ENCODE results near the gene AOPEP.
A peak's percentile ranks its signal among the peaks of the same experiment; 100 is the strongest.

Gene AOPEP

GRCh38 chr9:94872891-94873511 lies 146.5 kb downstream of the AOPEP start:
- DNase-seq: no peak

GRCh38 chr9:94874316-94874715 lies 147.8 kb downstream of the AOPEP start:
- DNase-seq: no peak

GRCh38 chr9:94875300-94876020 lies 149.0 kb downstream of the AOPEP start:
- peak; percentile 69 for DNase-seq

GRCh38 chr9:94878804-94879203 lies 152.3 kb downstream of the AOPEP start:
- DNase-seq: peak; percentile 87

- DNase-seq: no peak
Observed at GRCh38 chr9:94879230-94879629, 152.7 kb downstream of the AOPEP start.

- DNase-seq: no peak
Observed at GRCh38 chr9:94881023-94881422, 154.5 kb downstream of the AOPEP start.

- DNase-seq: no peak
Observed at GRCh38 chr9:94881454-94881853, 155.0 kb downstream of the AOPEP start.

- no peak for DNase-seq
Observed at GRCh38 chr9:94881940-94882339, 155.4 kb downstream of the AOPEP start.

GRCh38 chr9:94882966-94883641 lies 156.6 kb downstream of the AOPEP start:
- no peak for DNase-seq

- DNase-seq: no peak
Observed at GRCh38 chr9:94885854-94886447, 159.5 kb downstream of the AOPEP start.

GRCh38 chr9:94887721-94888120 lies 161.2 kb downstream of the AOPEP start:
- DNase-seq: no peak

GRCh38 chr9:94888775-94889174 lies 162.3 kb downstream of the AOPEP start:
- no peak for DNase-seq

GRCh38 chr9:94889628-94890027 lies 163.1 kb downstream of the AOPEP start:
- DNase-seq: no peak

- DNase-seq: no peak
Observed at GRCh38 chr9:94891183-94891582, 164.7 kb downstream of the AOPEP start.

- no peak for DNase-seq
Observed at GRCh38 chr9:94892675-94893074, 166.2 kb downstream of the AOPEP start.

- no peak for DNase-seq
Observed at GRCh38 chr9:94894094-94894699, 167.7 kb downstream of the AOPEP start.

- DNase-seq: peak; percentile 65
Observed at GRCh38 chr9:94895668-94896067, 169.2 kb downstream of the AOPEP start.

GRCh38 chr9:94896512-94896911 lies 170.0 kb downstream of the AOPEP start:
- no peak for DNase-seq

- DNase-seq: no peak
Observed at GRCh38 chr9:94899464-94900221, 173.1 kb downstream of the AOPEP start.

GRCh38 chr9:94900222-94901018 lies 173.9 kb downstream of the AOPEP start:
- DNase-seq: peak; percentile 63

- no peak for DNase-seq
Observed at GRCh38 chr9:94901019-94901363, 174.5 kb downstream of the AOPEP start.

- DNase-seq: no peak
Observed at GRCh38 chr9:94903961-94904421, 177.5 kb downstream of the AOPEP start.

Measured in activated CD4-positive, alpha-beta T cell treated with anti-CD3 and anti-CD28 coated beads, Interleukin-10, Interleukin-2, amounts not matched to agents 100 ng/mL and 50 ng/mL, durations not matched to agents 16 hours and 8 hours (primary cell).